HG02973 (cell line): ENCODE data around the gene RPA4.
A peak's percentile ranks its signal among the peaks of the same experiment; 100 is the strongest.
"Not testable (repeated sequence)": the region's sequence is repeated elsewhere in the genome, so short reads cannot be mapped to it uniquely, and the experiment has no call there.

Source experiments
- ATAC-seq: cut with Tn5 transposase; IDR thresholded peaks from one replicate; pipeline ENCODE4 v1.9.1; 2021; ENCODE audit warnings: moderate library complexity; ENCODE audit not compliant: unreplicated experiment

Gene RPA4

DNA sequence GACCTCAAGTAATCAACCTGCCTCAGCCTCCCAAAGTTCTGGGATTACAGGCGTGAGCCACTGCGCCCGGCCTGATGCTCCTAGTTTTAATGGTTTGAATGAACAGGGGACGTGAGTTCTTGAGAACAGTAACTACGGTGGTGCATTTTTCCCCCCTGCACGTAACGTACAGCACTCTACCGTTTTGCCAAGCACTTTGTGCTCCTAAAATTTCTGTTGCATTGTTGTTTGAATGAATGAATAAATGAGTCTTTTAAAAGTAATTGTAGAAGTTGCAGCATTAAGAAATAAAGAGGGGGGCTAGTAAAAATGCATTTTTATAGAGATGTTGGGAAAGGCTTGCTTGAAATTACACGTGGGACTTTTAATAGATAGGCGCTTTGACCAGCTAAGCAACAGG, at the start of gene RPA4:
Gene RPA4 (plus strand): TSS at position 301 of the 400 bp plus-strand sequence. CDS start 403 bp downstream, outside the sequence.
- ATAC-seq: no peak

- ATAC-seq: no peak
Measured at GRCh38 chrX:96834137-96834536, 49.6 kb upstream of the RPA4 start.

DNA sequence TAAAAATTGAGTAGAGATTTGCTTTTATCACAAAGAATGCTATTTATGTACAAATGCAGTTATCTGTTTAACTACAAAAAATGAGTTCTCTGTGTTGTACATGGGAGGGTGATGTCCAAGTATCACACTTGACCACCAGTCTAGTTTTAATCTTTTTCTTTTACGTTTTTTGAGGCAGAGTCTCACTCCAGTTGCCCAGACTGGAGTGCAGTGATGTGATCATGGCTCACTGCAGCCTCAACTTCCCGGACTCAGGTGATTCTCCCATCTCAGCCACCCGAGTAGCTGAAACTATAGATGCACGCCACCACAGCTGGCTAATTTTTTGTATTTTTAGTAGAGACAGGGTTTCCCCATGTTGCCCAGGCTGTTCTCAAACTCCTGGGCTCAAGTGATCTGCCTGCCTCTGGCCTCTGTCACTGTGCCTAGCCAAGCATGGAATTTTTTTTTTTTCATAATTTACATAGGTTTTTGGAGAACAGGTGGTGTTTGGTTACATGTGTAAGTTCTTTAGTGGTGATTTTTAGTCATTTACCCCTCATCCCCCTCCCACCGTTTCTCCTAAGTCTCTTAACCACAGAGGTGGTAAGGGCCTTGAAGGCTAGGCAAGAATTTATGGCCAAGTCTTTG, 47.9 kb upstream of the RPA4 start:
- ATAC-seq: peak; percentile 72

- no peak for ATAC-seq
Measured at GRCh38 chrX:96837808-96838207, 45.9 kb upstream of the RPA4 start.

- ATAC-seq: no peak
Measured at GRCh38 chrX:96838537-96838936, 45.2 kb upstream of the RPA4 start.

DNA sequence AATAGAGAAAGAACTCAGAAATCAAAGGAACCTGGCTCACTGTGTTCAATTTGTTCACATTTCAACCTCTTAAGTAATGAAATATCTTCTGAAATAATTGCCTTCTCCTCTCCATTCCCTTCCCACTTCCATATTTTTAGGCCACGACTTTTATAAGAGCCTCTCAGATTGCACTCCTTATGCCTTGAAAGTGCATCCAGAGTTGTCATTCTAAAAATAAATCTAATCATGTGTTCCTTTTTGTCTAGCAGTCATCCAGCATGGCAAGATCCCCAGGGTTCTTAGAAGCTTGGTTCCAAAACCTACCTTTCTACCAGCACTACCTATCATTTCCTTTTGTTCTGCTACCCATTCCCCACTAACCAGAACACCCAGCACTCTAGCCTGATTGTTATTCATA, 42.4 kb upstream of the RPA4 start:
- no peak for ATAC-seq

- ATAC-seq: not testable (repeated sequence)
Measured at GRCh38 chrX:96841866-96842265, 41.8 kb upstream of the RPA4 start.

DNA sequence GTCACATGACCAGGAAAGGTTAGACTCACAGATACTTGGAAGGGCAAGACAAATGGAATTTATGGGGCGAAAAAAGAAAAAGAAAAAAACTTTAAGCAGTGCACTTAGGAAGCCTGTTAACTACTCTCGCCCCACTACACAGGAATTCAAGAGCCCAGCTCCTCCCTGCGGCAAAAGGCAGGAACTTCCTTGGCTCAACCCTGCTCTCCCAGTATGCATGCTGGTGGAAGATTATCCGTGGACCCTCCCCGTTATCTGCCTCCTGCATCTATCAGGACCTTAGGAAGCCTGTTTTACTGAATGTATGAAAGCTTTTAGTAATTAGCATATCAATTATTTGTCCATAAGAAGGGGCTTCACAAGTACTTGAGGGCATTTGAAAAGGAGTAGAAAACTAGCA, 40.1 kb upstream of the RPA4 start:
- no peak for ATAC-seq

- no peak for ATAC-seq
Measured at GRCh38 chrX:96846841-96847240, 36.9 kb upstream of the RPA4 start.

DNA sequence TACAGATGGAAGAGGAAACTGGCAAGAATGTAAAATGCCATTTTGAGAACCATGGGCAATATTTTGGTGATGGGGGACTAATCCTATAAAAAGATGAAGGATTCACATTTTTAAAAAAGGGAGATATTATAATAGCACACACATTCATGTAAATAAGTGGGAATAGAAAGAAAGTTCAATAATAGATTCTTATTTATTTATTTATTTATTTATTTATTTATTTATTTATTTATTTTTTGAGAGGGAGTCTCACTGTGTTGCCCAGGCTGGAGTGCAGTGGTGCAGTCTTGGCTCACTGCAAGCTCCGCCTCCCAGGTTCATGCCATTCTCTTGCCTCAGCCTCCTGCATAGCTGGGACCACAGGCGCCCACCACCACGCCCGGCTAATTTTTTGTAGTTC, 24.3 kb upstream of the RPA4 start:
- not testable (repeated sequence) for ATAC-seq

DNA sequence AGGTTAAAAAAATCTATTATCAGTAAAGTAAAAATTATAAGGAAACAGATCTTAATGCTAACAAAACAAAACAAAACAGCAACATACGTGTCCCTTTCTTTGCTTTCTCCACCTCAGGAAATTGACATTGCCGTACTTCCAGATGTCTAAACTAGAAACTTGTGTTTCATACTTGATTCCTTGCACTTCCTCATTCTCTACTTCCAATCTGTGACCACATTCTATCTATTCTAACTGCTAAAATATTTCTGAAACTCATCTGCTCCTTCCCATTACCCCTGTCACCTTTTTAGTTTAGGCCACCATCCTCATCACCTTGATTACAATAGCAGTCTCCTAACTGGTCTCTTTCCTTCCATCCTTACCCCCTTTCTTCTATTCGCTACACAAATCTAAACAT, 22.5 kb upstream of the RPA4 start:
- ATAC-seq: no peak

DNA sequence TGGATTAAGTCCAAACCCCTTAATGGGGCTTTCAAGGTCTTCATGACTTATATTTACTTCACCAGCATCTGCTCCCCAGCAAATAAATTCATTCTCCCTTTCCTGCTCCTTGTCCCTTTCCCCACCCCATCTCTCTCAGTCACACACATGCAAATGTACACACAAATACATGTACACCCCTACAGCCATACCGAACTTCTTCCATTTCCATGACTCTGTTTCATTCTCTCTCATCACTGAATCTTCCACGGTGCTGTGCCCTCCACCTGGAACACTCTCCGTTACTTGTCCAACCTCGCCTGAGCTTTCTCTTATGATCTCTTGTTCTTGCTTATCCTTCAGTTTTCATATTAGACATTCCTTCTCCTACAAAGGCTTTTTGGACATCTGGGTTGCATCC, 22.0 kb upstream of the RPA4 start:
- peak; percentile 60 for ATAC-seq

DNA sequence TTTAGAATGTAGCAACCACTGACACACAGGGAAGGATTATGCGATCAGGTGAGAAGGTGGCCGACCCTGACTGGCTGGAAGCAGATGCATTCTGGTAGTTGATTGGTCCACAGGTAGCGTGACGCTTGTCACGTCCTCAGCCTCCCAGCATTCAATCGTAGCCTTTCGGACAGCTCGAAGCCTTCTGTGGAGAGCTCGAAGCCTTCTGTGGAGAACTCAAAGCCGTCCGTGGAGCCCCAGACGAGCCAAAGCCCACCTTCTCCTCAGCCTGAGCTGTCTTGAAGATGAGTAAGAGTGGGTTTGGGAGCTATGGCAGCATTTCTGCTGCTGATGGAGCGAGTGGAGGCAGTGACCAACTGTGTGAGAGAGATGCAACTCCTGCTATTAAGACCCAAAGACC, 319 bp downstream of the RPA4 start:
- ATAC-seq: no peak

GRCh38 chrX:96889726-96890125, 6.0 kb downstream of the RPA4 start:
- no peak for ATAC-seq

GRCh38 chrX:96906741-96907140, 23.0 kb downstream of the RPA4 start:
- no peak for ATAC-seq

DNA sequence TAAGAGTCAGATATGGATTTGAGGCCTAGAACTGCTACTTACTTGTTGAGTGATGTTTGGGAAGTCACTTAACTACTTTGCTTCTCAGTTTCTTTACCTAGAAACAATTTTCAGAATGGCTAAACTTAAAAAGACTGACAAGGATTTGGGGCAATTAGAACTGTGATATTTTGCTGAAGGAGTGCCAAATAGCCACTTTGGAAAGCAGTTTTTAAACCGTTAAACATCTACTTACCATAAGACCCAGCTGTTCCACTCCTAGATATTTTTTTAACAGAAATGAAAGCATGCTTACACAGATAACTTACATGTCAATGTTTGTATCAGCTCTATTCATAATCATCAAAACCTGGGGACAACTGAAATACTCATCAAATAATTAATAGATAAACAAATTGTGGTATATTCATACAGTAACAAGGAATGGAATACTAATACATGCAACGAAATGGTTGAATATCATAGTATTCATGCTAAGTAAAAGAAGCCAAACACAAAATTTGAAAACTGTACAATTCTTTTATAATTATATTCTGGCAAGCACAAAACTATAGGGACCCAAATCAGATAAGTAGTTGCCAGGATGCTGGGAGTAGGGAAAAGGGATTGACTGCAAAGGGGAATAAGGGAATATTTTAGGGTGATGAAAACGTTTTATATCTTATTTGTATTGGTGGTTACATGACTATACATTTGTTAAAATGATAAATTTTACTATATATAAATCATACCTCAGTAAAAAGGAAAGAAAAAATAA, 24.0 kb downstream of the RPA4 start:
- no peak for ATAC-seq

GRCh38 chrX:96909291-96909690, 25.6 kb downstream of the RPA4 start:
- no peak for ATAC-seq

DNA sequence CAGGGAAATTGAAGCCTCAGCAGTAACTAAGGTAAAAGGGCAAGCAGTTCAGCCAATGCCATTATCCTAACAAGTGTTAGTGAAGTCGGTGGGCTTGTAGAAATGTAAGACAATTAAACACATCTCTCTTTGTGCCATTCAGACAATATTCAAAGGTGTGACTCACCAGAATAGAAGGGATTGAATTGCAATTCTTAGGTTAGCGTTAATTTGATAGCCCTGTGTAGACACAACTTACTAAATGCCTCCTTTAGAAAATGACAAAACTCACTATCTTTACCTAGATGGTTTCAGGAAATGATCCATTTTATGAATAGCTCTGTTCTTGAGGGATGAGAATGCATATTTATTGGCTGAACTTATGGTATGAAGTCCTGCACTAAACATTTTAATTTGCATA, 35.2 kb downstream of the RPA4 start:
- no peak for ATAC-seq

DNA sequence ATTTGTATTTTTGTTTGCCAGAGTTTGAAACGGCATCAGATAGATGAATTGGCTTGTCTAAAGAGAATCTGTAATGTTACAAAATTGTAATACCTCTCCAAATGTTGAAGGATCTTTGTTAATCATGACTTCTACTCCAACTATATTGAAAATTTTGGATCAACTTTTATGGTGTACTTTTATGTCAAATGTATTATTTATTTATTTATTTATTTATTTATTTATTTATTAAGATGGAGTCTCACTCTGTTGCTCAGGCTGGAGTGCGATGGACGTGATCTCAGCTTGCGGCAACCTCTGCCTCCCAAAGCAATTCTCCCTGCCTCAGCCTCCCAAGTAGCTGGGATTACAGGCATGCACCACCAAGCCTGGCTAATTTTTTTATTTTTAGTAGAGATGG, 36.0 kb downstream of the RPA4 start:
- ATAC-seq: no peak

- ATAC-seq: no peak
Measured at GRCh38 chrX:96924581-96924980, 40.9 kb downstream of the RPA4 start.

DNA sequence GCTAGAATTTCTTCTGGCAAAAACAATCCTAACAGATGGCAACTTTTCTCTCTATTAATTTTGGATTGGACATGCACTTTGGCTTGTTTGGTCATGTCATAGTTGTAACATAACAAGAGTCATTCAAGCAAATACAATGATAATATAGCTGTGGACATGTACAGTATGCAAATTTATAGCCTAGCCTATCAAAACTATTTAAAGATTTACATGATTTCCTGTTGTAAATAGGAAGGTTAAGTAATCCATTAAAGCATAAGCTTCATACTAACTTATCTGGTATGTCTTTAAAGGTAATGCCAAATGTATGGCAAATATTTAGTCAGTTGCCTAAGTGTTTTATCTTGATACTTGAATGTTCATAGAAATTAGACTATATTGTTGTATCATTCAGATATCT, 45.3 kb downstream of the RPA4 start:
- ATAC-seq: no peak
